B cell (primary cell): ENCODE results near the gene ANK3. TPM values are rescaled to one million over a fixed set of nuclear protein-coding genes. Genes with fewer than 3 reads are reported as not detected.
A peak's percentile ranks its signal among the peaks of the same experiment; 100 is the strongest.

ENCODE experiments used
- ATAC-seq: fragments of 200-7000 bp; cut with Tn5 transposase; one replicate; pipeline ENCODE4 v1.10.0; 2021; ENCODE audit warnings: low read depth, mild to moderate bottlenecking, moderate number of reproducible peaks, moderate library complexity
- CTCF ChIA-PET: fragments of 350-600 bp; sonication (Branson Sonifier 250); formaldehyde crosslinking; loops from one replicate; lab custom pipeline; 2021; ENCODE audit warnings: antibody characterized with exemption, inconsistent platforms; lab: Charles Lee
- POLR2A ChIA-PET: fragments of 350-600 bp; sonication (Branson Sonifier 250); formaldehyde crosslinking; loops from one replicate; lab custom pipeline; 2021; ENCODE audit warnings: antibody characterized with exemption; lab: Charles Lee
- DNase-seq: peaks from one replicate; pipeline ENCODE4 v3.0.0; 2013
- H2AFZ ChIP-seq: 2 replicates; pipeline ENCODE4 v1.6.1; 2012; ENCODE audit warnings: mild to moderate bottlenecking, low read depth, low read length; ENCODE audit not compliant: insufficient read depth, poor library complexity, severe bottlenecking
- H3K27ac ChIP-seq, 2 donors: 1 replicate in 1 of 2; 2 replicates in 1 of 2; pipeline ENCODE4 v1.5.1; 2012 to 2013; ENCODE audit warnings: low read length in 2 of 2, mild to moderate bottlenecking in 2 of 2, moderate library complexity in 1 of 2
- H3K27me3 ChIP-seq, 4 experiments: fragments of 200-600 bp in 1 of 4; sonication (generic) in 1 of 4; replicated peaks in 1 of 4; 1 replicate in 2 of 4; 2 replicates in 2 of 4; pipeline versions ENCODE4 v1.6.1 to v1.7.0; 2013 to 2016; ENCODE audit warnings: low read length in 3 of 4, mild to moderate bottlenecking in 2 of 4, mixed read lengths in 1 of 4, moderate library complexity in 1 of 4; ENCODE audit not compliant: insufficient read depth in 4 of 4, control insufficient read depth in 3 of 4; ENCODE audit errors: control extremely low read depth in 1 of 4
- H3K36me3 ChIP-seq, 2 experiments: replicated peaks in 1 of 2; 1 replicate in 1 of 2; 2 replicates in 1 of 2; pipeline versions ENCODE4 v1.6.1 to v1.7.1; 2013; ENCODE audit warnings: low read length in 1 of 2; ENCODE audit not compliant: insufficient read depth in 2 of 2, control insufficient read depth in 1 of 2; ENCODE audit errors: control extremely low read depth in 1 of 2, extremely low read depth in 1 of 2
- H3K4me1 ChIP-seq, 2 donors: fragments of 200-600 bp in 1 of 2; sonication (generic) in 1 of 2; 1 replicate in 1 of 2; 2 replicates in 1 of 2; pipeline versions ENCODE4 v1.5.1 to v1.6.1; 2013 to 2017; ENCODE audit warnings: low read length in 2 of 2; ENCODE audit not compliant: control insufficient read depth in 2 of 2, insufficient read depth in 2 of 2
- H3K4me2 ChIP-seq: replicated peaks from 2 replicates; pipeline ENCODE3; 2012; ENCODE audit warnings: mild to moderate bottlenecking, low read depth, low read length; ENCODE audit not compliant: poor library complexity, severe bottlenecking
- H3K4me3 ChIP-seq, 5 experiments: fragments of 200-600 bp in 1 of 5; sonication (generic) in 1 of 5; 1 replicate in 3 of 5; 2 replicates in 2 of 5; pipeline versions ENCODE4 v1.5.1 to v1.7.0; 2011 to 2016; ENCODE audit warnings: low read length in 4 of 5, mild to moderate bottlenecking in 4 of 5, low read depth in 2 of 5, control low read depth in 1 of 5, moderate library complexity in 1 of 5; ENCODE audit not compliant: insufficient read depth in 1 of 5; ENCODE audit errors: control extremely low read depth in 1 of 5, extremely low read depth in 1 of 5
- H3K79me2 ChIP-seq: fragments of 200-600 bp; sonication (generic); one replicate; pipeline ENCODE4 v1.6.0; 2016; ENCODE audit warnings: low read length; ENCODE audit not compliant: control insufficient read depth, insufficient read depth
- H3K9ac ChIP-seq: fragments of 200-600 bp; sonication (generic); 2 replicates; pipeline ENCODE4 v1.6.1; 2017; ENCODE audit warnings: mild to moderate bottlenecking, low read length, moderate library complexity
- H3K9me3 ChIP-seq, 3 donors: one replicate each; pipeline versions ENCODE4 v1.6.1 to v1.7.1; 2013; ENCODE audit warnings: low read length in 2 of 3; ENCODE audit not compliant: control insufficient read depth in 2 of 3, insufficient read depth in 1 of 3; ENCODE audit errors: control extremely low read depth in 1 of 3
- H4K20me1 ChIP-seq: 2 replicates; pipeline ENCODE4 v1.6.0; 2012; ENCODE audit warnings: mild to moderate bottlenecking, low read length; ENCODE audit not compliant: insufficient read depth, control insufficient read depth, poor library complexity, severe bottlenecking
- H3K27ac Mint-ChIP-seq: one replicate; pipeline ENCODE4 v1.8.0; 2021; ENCODE audit warnings: mixed read lengths
- H3K27me3 Mint-ChIP-seq: one replicate; pipeline ENCODE4 v1.8.0; 2021; ENCODE audit warnings: mixed read lengths
- H3K4me1 Mint-ChIP-seq: one replicate; pipeline ENCODE4 v1.8.0; 2021; ENCODE audit warnings: mixed read lengths
- H3K4me3 Mint-ChIP-seq: one replicate; pipeline ENCODE4 v1.8.0; 2021; ENCODE audit warnings: mixed read lengths
- H3K9me3 Mint-ChIP-seq: one replicate; pipeline ENCODE4 v1.8.0; 2022; ENCODE audit warnings: mixed read lengths; ENCODE audit not compliant: insufficient read depth
- EZH2 ChIP-seq: IDR thresholded peaks from 2 replicates; pipeline ENCODE4 v1.6.1; 2012; ENCODE audit warnings: borderline replicate concordance, low read depth, mild to moderate bottlenecking, moderate library complexity, low read length; ENCODE audit not compliant: insufficient read depth, poor library complexity, severe bottlenecking
- WGBS: methylation state at CpG from one replicate; pipeline ENCODE4 v1.1.5; 2013; ENCODE audit warnings: missing lambda C conversion rate; ENCODE audit not compliant: insufficient coverage; 5-methylcytosine and 5-hydroxymethylcytosine counted together
- intact Hi-C: fragments of 100-400 bp; cut with micrococcal nuclease; formaldehyde crosslinking; loops from one replicate; pipeline ENCODE4 v1.10.0; 2022
- polyA plus RNA-seq: library from polyadenylated mRNA; depleted of rRNA; stranded (reverse); fragments of >200 nt; gene quantifications from 2 replicates; pipeline ENCODE4 v1.2.3, GENCODE V29; 2012
- total RNA-seq, 2 donors: library from RNA; stranded (reverse); fragments of 120-200 nt in 1 of 2; gene quantifications; 1 replicate in 1 of 2; 2 replicates in 1 of 2; pipeline versions ENCODE4 v1.2.3 to v1.2.4, GENCODE V29; 2013 to 2022
- TF ChIP-seq, protein P1 (sequence below): fragments of 200-600 bp; IDR thresholded peaks from one replicate; pipeline ENCODE4 v1.8.0; 2022; ENCODE audit warnings: antibody characterized with exemption, mild to moderate bottlenecking

Gene ANK3
- total and polyA plus RNA-seq, 2 donors (not counting 1 experiment from before 2014, with no cell fraction given), result 4.9 to 21.6 TPM

DNA sequence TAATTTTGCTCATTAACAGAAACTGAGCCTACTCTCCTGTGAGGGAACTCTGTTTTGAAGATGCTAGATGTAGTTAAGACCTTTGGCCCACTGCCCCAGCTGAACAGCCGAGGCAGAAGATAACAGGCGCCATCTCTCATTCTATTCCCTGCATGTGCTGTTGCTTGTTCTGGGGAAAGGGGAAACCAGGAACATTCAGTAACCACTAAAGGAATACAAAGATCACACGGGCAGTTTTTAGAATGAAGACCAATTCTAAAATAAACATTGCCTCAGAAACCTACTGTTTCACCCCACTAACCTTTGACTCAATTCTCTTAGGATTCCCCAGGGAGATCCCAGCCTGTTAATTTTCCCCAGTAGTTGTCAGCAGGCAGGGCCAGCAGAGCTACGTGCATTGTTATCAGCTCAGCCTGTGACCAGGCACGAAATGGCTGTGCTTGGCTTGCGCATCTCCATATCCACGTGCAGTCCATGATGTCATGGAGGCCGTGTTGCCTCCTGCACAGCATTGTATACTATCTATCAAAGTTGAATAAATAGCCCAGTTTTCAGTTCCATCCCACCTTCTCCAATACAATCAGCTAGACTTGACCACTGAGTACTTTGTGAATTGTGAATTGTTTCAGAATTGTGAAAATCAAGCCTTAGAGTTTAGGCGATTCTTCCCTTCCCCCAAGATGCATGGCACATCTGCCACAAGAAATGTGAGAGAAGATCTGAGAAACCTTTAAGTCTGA, 36.0 kb downstream of the ANK3 start:
- intact Hi-C loops, result loop anchor here (5.0 kb wide), 3 partner anchors 34 to 79 kb away; partner anchors contain the start of gene ANK3
- no peaks in the 10 kb centered on the region for H3K9me3 Mint-ChIP-seq
- CTCF ChIA-PET, result interaction anchor here (0.9 to 6.2 kb wide), 2 partner anchors 18 to 116 kb away, joined by 3 to 34 read pairs; no protein-coding TSS in a partner anchor
- H3K27me3 Mint-ChIP-seq, result no peaks in the 10 kb centered on the region
- ATAC-seq (no peak), DNase-seq (no peak)
- H3K4me2 ChIP-seq, result no peak overlapping the region
- no peak overlapping the region for H3K4me3 ChIP-seq
- peaks cover 51% of the 10 kb centered on the region for H3K4me1 Mint-ChIP-seq
- no peaks in the 10 kb centered on the region for H3K36me3 ChIP-seq
- no peak overlapping the region for H2AFZ ChIP-seq
- TF ChIP-seq EZH2, result no peak
- TF ChIP-seq, protein P1, sequence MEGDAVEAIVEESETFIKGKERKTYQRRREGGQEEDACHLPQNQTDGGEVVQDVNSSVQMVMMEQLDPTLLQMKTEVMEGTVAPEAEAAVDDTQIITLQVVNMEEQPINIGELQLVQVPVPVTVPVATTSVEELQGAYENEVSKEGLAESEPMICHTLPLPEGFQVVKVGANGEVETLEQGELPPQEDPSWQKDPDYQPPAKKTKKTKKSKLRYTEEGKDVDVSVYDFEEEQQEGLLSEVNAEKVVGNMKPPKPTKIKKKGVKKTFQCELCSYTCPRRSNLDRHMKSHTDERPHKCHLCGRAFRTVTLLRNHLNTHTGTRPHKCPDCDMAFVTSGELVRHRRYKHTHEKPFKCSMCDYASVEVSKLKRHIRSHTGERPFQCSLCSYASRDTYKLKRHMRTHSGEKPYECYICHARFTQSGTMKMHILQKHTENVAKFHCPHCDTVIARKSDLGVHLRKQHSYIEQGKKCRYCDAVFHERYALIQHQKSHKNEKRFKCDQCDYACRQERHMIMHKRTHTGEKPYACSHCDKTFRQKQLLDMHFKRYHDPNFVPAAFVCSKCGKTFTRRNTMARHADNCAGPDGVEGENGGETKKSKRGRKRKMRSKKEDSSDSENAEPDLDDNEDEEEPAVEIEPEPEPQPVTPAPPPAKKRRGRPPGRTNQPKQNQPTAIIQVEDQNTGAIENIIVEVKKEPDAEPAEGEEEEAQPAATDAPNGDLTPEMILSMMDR, result no peak
- H3K4me3 Mint-ChIP-seq, result peak overlapping the region; percentile 42
- peak overlapping the region; percentile 22 for H3K27ac Mint-ChIP-seq
- no peaks in the 10 kb centered on the region for H3K9me3 ChIP-seq
- H4K20me1 ChIP-seq, result no peaks in the 10 kb centered on the region
- H3K9ac ChIP-seq, result no peak overlapping the region
- no peak overlapping the region for H3K27ac ChIP-seq
- whole genome bisulfite sequencing, result 70% methylated on average over 5 of the region's 9 CpGs
- peaks cover 51 to 57% of the 10 kb centered on the region in 2 donors for H3K4me1 ChIP-seq
- H3K27me3 ChIP-seq, result no peaks in the 10 kb centered on the region
- POLR2A ChIA-PET, result no interaction called here
- H3K79me2 ChIP-seq, result no peaks in the 10 kb centered on the region

DNA sequence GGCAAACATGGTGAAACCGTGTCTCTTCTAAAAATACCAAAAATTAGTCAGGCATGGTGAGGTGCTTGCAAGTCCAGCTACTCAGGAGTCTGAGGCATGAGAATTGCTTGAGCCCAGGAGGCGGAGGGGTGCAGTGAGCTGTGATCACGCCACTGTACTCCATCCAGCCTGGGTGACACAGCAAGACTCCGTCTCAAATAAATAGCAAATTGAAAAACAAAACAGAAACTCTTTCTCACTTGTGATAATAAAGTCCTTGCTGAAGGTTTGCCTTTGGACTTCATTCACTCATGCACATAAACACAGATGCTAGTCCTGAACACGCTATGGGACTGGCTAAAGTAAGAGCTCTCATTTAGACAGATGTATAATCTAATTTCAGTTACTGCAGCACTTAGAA, 37.6 kb downstream of the ANK3 start:
- Mint-ChIP-seq H3K27ac (peak overlapping the region; percentile 87), H3K27me3 (no peaks in the 10 kb centered on the region), H3K4me3 (peak overlapping the region; percentile 77), H3K4me1 (peaks cover 51% of the 10 kb centered on the region), H3K9me3 (no peaks in the 10 kb centered on the region)
- H3K27ac ChIP-seq, result peak overlapping the region; percentile 83 to 84
- intact Hi-C loops, result loop anchor here (5.0 kb wide), 3 partner anchors 35 to 80 kb away; partner anchors contain the start of gene ANK3
- H2AFZ ChIP-seq, result no peak overlapping the region
- H3K36me3 ChIP-seq, result no peaks in the 10 kb centered on the region
- peaks cover 40 to 41% of the 10 kb centered on the region in 2 donors for H3K4me1 ChIP-seq
- no CpG with 5 or more reads among the region's 5 CpGs for WGBS
- ChIA-PET CTCF (interaction anchor here (0.6 to 6.2 kb wide), 6 partner anchors 13 to 148 kb away, joined by 3 to 34 read pairs (median 4); no protein-coding TSS in a partner anchor), POLR2A (interaction anchor here (0.7 to 1.2 kb wide), 2 partner anchors 113 to 122 kb away, joined by 3 read pairs; no protein-coding TSS in a partner anchor)
- no peaks in the 10 kb centered on the region for H4K20me1 ChIP-seq
- peak overlapping the region; percentile 59 for H3K4me2 ChIP-seq
- H3K4me3 ChIP-seq, result peak overlapping the region in 1 of 5 experiments; percentile 25
- peak; percentile 33 for DNase-seq
- peak overlapping the region; percentile 18 for H3K9ac ChIP-seq
- H3K9me3 ChIP-seq, result no peaks in the 10 kb centered on the region
- TF ChIP-seq, protein P1, result no peak
- no peak for TF ChIP-seq EZH2
- H3K79me2 ChIP-seq, result no peaks in the 10 kb centered on the region
- no peaks in the 10 kb centered on the region for H3K27me3 ChIP-seq
- ATAC-seq, result peak; percentile 15
